Activated CD8-positive, alpha-beta memory T cell treated with anti-CD3 and anti-CD28 coated beads for 48 hours (primary cell): ENCODE measurements around the gene SETD7.

Experiments used
- DNase-seq, 3 experiments: peaks; one replicate each; pipeline ENCODE4 v3.0.0-alpha.2; 2020; ENCODE audit warnings: low read depth in 2 of 3, low spot score in 2 of 3

The SETD7 gene

DNA sequence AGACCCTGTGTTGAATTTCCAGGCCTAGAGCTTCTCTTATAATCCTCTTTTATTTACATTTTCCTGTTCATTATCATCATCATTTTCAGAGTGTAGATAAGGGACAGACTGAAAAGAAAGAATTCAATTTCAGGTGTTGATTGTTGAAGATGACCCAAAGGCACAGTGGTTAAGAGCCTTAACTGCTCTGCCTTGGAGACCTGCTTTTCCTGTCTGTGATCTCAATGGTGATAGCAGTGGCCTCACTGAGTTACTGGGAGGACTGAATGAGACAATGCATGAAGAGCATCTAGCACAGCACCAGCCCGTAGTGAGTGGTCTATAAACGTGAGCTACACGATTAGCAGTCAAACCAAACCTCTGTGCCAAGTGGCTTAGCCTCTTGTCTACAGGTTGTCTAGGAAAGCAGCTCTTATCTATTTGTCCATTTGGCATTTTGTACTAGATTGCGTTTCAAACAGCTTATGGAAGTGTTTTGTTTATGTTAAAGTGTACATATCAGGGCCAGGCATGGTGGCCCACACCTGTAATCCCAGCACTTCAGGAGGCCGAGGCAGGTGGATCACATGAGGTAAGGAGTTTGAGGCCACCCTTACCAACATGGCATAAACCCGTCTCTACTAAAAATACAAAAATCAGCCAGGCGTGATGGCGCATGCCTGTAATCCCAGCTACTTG is 41.5 kb downstream of the SETD7 start:
- no peak for DNase-seq

DNA sequence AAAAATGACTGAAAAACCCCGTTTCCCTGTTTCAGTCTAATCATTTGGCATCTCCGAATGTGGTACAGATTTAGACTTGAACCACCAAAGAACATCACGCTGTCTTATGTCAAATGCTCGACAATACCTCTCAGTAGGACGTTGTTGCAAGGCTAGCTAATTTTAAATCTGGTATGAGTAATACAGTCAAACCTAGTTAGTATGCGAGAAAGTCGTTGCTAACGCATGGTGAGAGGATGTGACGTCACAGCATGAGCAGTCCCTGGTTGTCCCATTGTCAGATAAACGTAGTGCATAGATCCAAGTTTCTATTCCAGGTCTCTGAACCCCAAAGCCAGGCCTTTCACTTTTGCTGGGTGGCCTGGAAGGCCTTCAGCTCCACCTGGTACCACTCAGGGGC is 44.7 kb downstream of the SETD7 start:
- no peak for DNase-seq

DNA sequence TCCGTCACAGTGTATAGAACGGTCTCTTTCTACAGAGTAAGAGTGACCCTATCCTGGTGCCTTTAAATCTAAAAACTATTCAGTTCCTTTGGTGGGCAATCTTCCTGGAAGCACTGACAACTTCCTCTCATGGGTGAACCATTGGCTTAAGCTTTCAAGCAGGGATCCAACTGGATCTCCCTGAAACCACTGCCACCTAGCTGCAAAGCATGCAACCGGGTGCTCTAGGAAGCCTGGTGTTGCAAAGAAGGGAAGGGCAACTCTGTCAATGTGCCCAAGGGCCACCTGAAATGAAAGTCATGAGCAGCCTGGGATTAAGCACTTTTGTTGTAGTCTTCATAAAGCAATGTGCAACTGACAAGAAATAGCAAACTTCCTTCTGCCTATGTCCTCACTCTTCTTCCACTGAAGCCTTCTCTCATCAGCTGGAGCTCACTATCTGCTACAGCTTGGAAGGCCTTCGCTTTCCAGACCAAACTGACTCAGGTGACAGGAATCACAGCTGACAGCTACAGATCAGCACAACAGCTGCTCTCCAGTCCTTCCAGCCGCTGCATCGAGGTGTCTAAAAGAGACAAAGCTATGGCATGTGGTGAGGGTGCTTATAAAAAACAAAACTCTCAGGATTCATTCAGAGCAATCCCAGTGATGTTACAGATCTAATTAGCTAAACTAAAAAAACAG is 46.1 kb downstream of the SETD7 start:
- DNase-seq: no peak

DNA sequence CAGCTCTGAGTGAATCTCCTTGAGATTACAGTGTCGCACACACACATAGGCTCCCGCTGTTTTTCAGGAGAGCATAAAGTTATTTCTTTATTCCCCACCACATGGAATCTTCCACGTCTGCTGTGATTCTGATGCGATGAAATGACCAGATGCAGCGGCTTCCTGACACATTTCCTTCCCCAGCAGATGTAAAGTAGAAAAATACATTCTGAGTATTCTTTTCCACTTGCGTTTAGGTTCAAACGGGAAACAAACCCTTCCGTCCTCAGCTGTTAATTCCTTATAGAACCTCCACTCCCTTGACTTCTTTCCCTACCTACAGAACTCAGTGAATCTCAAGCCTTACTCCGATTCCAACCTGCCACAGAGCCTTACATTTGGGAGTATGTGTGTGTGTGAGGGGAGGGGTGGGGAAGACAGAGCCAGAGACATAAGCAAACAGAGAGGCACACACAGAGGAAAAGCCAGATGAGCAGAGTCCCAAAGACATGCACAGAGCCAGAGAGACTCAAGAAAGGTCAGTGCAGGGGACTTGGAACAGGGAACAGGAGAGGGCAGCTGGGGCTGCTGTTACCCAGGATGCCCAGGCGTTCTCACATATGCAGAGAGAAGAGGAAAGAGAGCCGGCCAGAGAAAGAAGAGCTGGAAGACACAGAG is 47.3 kb downstream of the SETD7 start:
- DNase-seq: no peak

DNA sequence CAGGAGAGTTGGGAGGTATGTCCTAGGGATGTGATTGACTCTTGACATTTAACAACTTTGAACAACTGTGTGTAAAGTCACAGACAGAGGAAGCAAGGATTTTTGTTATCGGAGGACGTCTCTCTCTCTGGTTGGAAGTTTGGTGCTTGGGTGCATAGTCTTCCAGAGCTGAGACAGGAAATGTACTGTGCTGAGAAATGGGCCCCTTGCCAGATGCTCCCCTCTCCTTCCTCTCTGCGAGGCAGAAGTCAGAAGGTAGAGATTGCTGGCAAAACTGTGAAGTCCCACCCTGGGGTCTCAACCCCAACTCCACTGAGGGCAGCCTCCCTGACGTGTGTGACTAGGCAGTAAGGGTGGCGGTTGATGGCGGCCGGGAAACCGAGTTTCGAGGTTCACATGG is 49.2 kb downstream of the SETD7 start:
- no peak for DNase-seq

DNA sequence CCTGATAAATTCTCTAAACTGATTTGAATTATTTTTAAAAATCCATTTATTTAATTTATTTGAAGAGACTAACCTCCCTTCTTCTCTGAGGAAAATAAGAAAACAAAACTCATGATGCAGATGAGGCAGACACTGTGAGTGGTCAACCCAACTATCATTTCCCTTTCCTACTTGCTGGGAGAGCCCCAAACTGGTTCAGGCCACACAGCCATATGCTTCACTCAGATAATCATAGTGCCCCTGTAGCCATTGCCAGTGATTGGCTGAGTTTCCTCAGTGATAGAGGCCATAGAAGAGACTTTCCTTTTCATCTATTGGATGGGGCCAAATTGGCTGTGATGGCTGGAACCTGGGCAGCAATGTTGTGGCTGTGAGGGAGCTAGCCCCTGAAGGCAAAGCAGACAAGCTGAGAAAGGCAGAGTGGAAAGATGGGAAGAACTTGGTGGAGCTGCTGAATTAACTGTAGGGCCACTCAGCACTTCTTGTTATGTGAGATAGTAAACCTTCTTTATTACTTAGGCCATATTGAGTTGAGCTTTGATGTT is 52.3 kb downstream of the SETD7 start:
- no peak for DNase-seq

DNA sequence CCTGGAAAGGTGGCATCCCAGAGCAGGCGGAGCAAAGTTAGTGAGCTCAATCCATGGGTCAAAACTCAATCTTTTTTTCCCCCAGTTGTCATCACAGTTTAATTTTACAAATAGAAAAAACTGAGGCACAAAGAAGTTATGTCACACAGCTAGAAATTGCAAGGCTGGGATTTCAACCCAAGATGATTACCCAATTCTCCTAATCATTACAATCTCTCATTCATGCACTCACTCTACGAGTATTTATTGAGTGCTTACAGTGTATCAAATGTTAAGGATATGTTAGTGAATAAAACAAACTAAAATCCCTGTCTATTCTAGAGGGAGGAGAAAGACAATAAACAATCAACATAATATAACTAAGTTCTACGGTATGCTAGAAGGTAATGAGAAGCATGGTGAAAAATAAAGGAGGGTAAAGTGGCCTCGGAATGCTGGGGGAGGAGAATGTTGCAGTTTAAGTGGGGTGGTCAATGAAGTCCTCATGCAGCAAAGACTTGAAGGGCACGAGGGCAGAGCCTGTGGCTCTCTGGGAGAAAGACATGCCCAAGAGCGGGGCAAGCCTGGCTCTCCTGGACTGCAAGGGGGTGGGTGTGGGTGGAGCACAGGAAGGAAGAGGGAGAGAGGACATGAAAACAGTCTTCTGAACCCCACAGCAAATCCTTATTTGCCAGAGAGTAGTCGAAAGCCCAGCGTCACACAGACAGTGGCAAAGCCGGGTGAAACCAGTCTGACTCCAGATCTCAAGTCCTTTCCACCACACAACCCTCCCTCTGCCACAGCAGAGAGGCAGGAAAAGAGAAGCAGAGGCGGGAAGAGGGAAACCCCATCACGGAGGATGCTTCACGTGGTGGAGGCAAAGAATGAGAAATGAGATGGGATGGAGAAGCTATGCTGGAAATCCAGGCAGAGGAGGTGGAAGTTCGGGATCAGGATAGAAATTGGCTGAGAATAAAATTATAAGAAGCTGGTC is 53.8 kb downstream of the SETD7 start:
- DNase-seq: no peak

DNA sequence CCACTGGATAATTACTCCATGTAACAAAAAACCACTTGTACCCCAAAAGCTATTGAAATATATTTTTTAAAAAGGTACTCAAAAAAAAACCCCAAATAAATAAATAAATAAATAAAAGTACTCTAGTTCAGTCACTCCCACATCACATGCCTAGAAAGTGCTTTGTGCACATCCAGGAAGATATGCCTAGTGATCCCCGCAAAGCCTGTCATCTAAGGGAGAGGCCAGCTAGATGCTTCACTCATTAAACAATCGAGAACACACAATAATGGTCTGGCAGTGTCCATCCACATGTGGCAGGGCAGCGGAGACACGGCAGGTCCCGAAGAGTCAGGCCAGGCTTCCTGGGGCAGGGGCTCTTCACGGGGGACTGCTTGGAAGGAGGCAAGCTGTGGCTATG is 54.5 kb downstream of the SETD7 start:
- no peak for DNase-seq

DNA sequence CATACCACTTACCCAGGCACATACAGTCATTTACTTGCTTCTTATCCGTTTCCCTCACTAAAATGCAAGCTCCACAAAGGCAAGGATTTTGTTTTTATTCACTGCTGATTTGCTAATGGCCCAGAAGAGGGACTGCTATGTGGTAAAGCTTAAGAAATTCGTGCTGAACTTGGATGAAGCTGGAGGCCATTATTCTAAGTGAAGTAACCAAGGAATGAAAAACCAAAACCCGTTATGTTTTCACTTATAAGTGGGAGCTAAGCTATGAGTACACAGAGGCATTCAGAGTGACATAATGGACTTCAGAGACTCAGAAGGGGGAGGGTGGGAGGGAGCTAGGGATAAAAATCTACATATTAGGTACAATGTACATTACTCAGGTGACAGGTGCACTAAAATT is 54.9 kb downstream of the SETD7 start:
- no peak for DNase-seq

DNA sequence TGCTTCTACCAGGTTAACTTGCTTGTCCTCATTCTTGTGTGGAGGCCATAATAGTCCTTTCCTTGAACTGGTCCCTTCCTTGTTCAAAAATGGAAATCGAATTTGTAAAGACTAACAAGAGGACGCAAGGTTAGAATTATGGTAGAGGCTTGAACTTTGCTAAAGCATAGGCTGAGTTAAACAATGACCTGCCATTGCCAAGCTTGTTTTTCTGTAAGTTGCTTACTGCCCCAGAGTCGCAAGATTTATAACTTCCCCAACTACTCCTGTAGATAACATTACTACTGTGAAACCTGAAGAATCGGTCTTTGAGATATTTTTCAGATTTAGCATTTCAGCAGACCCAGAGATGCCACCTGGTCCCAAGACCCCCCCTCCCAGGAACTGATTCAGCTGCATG is 56.8 kb downstream of the SETD7 start:
- DNase-seq: no peak

DNA sequence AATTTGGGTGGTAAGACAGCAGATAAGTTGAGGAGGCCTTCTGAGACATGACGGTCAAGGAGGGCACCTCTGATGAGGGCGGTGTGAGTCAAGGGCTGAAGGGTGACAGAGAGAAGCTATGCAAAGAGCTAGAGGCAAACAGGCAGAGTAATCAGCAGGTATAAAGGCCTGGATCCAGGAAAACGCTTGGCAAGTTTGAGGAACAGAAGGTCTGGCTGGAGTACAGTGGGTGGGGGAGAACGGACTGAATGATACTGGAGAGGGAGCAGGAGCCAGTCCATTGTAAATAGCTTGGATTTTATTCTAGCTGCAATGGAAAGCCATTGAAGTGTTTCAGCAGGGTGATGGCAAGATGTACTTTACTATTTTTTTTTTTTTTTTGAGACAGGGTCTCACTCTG is 62.8 kb downstream of the SETD7 start:
- no peak for DNase-seq

DNA sequence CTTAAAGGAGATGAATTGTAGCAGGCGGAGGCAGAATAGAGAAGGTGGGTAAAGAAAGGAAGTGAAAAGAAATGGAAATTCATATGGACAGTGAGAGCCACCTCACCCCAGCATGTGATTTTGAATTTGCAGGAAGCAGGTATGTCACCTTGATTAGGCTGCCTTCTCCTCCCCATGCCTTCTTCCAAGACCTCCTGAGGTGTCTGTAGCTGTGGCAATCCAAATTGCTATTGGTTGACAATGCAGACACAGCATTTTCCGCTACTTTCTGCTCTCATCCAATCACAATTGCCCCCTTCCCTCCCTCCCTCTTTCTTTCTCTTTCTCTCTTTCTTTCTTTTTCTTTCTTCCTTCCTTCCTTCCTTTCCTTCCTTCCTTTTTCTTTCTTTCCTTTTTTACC is 63.6 kb downstream of the SETD7 start:
- no peak for DNase-seq

DNA sequence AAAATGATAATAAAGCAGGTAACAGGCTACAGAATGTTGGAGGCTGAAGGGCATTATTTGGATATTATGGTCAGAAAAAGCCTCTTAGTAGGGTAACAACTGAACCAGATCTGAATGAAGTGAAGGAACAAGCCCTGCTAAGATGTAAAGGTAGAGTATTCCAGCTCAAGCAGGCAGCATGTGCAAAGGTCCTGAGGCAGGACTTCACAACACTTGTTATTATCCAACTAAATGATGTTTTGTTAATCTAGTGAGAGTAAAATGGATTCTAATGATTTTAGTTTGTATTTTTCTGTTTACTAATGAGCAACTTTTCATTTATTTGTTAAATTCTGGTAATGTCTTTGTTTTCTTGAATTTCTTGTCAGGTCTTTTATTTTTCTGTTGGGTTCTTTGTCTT is 66.4 kb downstream of the SETD7 start:
- DNase-seq: no peak

DNA sequence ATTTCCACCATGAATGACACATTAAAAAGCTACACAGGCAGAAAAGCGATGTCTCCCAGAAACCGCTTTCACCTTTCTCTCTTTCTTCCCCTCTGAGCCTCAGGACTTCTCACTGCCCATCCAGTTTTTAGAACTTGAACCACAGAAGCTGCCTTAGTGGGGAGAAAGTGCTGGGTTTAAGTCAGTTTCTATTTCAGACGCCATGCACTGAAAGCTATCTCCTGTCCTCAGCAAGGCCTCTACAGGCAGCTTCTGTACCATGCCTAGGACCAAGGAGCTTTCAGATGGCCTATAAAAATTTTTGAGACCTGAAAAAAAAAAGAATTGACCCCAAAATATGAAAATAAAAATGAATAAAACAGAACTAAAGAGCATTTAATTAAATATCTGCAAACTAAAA is 67.6 kb downstream of the SETD7 start:
- DNase-seq: no peak

DNA sequence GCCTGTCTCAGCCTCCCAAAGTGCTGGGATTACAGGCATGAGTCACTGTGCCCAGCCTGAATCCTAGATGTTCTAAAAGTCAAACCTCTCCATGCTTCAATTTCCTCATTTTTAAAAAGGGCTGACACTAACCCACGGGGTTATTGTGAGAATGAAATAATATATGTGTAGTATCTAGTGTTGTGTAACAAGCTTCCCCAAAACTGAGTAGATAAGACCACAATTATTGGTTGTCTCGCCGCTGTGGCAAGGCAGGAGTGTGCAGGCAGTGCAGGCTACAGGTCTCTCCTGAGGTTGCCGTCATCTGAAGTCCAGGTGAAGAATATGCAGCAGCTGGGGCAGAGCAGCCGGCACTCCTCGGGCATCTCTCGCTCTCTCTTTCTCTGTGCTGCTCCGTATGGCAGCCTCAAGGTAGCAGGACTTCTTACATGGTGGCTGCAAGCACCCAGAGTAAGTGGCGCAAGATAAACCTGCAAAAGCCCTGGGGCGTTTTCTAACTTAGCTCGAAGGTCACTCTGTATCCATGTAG is 71.2 kb downstream of the SETD7 start:
- DNase-seq: no peak

DNA sequence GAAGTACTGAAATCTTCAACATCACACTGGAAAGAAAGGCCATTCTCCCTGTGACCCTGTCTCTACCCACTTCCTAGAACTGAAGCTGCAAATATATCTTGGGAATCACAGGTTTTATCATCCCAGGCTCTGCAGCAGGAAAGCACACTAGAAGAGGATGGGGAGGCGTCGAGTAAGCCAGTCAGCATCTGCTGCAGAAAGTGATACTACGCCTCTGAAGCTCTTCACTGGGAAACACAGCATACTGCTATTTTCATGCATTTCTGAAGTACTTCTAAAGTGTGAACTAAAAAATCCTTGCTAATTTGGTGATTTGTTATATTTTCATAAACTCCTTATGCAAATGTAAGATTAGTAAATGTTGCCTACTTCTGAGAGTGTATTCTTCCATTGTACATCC is 73.0 kb downstream of the SETD7 start:
- DNase-seq: no peak

DNA sequence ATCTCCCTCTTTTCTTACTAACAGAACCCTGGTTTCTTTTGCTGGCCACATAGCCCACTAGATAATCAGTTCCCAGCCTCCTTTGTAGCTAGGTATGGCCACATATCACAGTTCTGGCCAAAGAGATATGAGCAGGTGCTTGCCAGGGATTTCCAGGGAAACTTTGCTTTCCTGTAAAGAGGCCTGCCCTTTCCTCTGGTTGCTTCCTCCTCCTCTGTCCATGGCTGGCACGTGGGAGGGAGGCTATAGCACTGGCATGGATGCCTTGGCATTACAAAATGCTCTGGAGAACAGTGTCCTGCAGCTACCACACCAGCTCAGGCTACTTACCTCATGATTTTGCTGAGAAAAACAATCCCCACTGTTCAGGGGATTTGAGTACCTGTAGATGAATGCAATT is 74.6 kb downstream of the SETD7 start:
- DNase-seq: no peak

DNA sequence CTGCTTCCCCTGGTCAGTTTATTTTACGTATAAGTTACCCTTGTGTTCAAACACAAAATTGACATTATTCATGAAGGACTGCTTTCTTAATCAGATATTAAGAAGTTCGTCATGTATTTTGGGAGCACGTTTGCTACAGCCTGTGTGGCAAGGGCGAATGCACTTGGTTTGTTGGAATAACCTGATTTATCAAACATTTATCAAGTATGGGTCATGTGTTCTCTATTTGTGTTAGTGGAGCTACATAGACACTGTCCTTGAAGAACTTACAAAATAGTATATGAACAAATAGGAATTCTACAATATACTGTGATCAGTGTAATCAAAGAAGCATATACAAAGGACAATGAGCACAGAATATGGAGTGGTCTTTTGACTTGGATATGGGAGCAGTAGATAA is 79.7 kb downstream of the SETD7 start:
- DNase-seq: no peak

DNA sequence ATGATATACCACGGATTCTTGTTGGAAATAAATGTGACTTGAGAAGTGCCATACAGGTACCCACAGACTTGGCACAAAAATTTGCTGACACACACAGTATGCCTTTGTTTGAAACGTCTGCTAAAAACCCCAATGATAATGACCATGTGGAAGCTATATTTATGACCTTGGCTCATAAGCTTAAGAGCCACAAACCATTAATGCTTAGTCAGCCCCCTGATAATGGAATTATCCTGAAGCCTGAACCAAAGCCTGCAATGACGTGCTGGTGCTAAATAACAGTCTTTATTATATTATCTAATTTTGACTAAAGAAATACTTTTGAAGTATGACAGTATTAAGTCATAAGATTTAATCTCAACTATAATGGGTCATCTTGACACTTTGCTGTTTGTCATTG is 83.2 kb downstream of the SETD7 start:
- DNase-seq: no peak

DNA sequence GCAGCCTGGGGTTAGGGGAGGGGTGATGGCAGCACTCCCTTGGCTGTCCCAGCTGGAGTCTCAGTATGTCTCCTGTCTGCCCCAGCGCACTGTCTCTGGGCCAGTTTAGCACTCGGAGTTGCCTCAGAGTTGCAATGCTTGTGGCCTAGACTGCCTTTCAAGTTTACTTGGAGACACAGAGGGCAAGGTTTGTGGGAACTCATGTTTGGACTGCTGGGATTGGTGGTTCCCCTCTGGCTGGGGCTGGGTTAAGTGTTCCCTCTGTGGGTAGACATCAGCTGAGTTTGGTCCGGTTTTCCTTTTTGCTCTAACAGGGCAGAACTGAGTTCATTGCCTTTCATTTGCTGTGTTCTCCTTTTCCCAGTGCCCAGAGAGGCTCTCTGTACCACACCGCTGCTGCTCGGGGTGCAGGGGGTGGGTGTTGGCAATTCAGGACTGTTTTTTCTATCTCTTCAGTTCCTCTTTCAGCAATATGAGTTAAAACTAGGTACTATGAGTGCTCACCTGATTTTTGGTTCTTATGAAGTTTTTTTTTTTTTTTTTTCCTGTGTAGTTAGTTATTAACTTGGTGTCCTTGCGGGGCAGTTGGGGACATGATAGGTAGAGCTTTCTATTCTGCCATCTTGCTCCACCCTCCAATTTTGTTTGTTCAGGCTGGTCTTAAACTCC is 84.9 kb downstream of the SETD7 start:
- no peak for DNase-seq
